ENCODE measurements around the gene EXD2.
"Not testable (repeated sequence)": the region's sequence is repeated elsewhere in the genome, so short reads cannot be mapped to it uniquely, and the experiment has no call there.

EXD2 gene

DNA sequence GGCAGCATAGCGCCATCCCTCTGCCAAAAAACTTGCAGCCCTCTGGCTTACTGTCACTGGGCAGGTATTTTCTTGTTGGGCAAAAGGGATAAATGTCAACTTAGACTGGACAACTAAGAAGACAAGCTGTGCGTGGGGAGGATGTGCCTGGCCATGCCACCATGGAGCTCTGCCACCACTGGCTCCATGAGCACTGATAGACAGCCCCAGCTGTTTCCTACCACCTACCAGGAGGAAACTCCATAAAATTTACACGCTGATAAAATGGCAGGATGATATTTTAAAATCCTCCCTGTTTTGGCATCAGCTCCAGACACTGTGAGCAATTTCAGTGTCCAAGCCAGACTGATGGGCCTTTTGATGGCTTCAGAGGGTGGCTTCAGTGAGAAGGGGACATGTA, 61.6 kb downstream of the EXD2 start:
- no peak for DNase-seq (ENCODE audit: low read depth)

- DNase-seq (ENCODE audit: low read depth) = no peak
These were observed 67.8 kb downstream of the EXD2 start for GRCh38 chr14:69259168-69259526.

DNA sequence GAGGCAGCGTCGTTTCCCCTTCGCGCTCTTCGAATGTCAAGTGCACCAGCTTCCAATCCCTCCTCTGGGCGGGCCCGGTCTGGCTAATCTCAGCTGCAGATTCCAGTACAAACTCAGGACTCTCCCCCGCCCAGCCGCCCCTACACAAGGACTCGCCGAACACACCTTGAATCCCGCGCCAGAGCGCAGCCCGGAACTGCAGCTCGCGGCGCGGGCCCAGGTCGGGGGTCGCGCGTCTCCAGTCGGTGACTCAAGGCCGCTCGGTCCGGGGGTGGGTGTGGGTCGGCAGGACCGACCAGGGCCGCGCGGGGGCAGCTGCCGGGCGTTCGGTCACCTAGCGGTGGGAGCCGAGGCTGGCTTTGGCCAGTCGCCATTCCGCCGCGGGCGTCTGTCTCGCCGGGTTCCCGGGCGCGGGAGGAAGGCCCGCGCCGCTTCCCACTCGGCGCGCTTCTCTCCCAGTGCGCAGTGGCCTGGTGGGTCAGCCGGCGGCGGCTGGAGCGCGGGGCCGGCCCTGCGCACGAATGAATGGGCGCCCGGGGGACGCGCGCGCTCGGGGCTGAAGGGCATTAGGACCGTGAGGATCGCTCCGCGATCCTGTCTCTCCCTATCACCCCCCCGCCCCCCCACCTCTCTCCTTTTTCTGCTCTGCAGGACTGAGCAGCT, 68.4 kb downstream of the EXD2 start, which contains the start of gene GALNT16:
Gene GALNT16 (plus strand): TSS at position 632 of the 663 bp plus-strand sequence. CDS start 133 bp downstream, outside the sequence.
- no peak for DNase-seq (ENCODE audit: low read depth)

DNA sequence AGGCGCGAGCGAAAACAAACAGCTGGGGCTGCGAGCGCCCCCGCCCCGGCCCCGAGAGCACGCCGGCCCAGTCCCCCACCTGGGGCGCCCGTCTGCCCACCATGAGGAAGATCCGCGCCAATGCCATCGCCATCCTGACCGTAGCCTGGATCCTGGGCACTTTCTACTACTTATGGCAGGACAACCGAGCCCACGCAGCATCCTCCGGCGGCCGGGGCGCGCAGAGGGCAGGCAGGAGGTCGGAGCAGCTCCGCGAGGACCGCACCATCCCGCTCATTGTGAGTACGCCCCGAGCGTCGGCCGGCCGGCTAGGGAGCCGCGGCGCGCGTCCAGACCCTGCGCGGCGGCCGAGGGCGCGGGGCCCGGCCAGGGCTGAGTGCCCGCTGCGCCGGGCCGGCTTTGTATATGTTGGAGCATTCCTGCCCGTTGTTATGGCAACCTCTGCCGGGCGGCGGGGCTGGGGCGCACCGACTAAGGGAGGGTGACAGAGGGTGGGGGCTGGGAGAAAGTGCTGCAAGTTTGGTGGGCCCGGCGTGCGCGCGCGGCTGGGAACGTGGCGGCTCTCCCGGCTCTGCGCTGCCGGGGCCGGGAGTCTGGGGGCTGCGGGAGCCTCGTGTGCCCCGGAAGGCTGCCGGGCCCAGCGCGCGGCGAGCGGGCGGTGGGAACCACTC, 69.0 kb downstream of the EXD2 start:
- DNase-seq (ENCODE audit: low read depth) = no peak

- DNase-seq (ENCODE audit: low read depth) = no peak
These were observed 69.7 kb downstream of the EXD2 start for GRCh38 chr14:69260861-69261564.

DNA sequence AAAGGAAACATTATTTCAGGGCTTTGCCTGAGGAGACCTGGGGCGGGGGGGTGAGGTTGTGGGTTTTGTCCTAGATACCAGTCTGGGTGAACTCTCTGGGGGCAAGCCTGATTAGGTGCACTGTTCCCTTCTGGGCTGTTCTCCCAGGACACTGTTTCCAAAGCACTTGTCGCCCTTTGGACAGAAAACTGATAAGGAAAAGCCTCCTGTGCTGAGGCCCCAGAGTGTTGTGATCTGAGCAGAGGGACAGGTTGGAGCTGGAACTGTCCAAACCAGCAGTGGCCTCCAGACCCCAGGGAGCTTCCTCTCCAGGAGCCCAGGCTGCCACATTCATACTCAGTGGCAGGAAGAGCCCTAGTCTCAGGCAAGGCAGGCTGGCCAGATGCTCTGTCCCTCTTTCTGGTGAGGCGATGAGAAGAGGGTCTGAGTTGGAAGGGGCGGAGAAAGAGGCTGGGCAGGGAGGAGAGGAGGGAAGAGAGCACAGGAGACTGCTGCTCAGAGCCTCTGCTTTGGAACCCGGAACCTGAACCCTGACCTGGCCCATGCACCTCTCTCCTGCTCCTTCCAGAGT, 70.5 kb downstream of the EXD2 start:
- no peak for DNase-seq (ENCODE audit: low read depth)

- DNase-seq (ENCODE audit: low read depth) = no peak
These were observed 71.2 kb downstream of the EXD2 start for GRCh38 chr14:69262516-69262915.

DNA sequence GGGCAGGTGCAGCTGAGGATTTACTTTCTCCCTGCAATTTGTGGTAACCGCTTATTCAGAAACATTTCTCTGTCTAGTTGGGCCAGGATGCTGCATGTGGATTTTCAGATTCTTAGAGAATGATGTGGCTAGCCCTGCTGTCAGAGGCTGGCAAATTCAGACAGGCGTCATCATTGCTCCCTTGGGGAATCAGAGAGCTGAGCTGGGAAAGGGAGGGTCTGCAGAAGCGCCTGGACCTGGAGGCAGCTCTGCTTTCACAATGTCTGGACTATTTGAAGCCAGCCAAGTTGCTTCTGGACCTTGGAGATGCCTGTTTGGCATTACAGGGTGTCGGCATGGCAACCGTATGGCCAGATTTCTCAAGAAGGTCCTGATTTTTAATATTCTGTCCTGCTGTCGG, 72.1 kb downstream of the EXD2 start:
- DNase-seq (ENCODE audit: low read depth) = peak; percentile 84

- no peak for DNase-seq (ENCODE audit: low read depth)
These were observed 72.5 kb downstream of the EXD2 start for GRCh38 chr14:69263771-69264170.

DNA sequence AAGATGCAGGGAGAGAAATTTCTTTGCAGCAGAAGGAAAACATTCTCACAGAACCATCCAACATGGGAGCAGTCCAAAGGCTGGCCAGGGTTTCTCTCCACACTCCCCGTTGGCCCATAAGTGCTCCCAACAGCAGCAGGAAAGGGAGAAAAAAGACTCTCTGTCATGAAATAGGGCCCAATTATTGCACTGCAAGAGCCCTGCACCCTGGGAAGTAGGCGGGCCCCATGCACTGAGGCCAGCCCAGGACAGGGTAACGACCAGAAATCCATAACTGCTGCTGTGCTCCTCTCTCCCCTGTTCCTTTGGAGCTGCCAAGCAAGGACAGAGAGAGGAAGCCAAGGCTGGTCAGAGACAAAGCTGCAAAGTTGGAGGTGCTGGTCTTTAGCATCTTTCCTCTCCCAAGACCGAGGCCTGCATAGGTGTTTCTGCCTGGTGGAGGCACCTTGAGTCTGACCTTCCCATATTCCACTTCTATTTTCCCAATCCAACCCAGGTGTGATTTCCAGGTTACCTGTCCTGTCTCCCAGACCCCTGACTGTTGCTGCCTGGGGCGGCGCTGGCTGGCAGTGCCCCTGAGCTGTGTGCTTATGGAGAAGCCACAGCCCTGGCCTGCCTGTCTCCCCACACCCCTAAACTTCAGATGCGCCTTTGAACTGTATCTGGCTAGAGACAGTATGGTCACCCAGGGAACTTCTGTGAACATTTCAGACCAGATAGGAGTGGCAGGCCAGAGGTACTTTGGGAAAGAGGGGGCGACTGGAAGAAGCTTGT, 75.5 kb downstream of the EXD2 start:
- no peak for DNase-seq (ENCODE audit: low read depth)

DNA sequence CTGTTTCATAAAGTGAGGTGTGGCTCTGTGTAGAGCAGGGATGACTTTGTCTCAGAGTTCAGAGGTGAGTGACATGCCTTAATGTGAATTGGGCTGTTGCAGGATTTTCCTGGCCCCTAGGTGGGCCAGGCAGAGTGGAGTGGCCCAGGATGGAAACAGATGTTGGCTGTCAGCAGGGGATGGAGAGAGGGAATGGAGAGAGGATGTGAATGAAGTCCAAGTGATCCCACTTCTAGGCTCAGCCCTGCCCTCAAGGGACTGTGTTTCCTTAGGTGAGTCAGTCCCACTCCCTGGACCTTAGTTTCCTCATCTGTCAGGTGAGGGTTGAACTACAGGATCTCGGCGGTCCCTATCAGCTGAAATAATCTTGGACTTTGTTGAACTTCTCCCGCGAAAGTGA, 76.2 kb downstream of the EXD2 start:
- no peak for DNase-seq (ENCODE audit: low read depth)

GRCh38 chr14:69268223-69268622, 76.9 kb downstream of the EXD2 start:
- peak; percentile 37 for DNase-seq (ENCODE audit: low read depth)

GRCh38 chr14:69268763-69269162, 77.5 kb downstream of the EXD2 start:
- DNase-seq (ENCODE audit: low read depth) = peak; percentile 57

DNA sequence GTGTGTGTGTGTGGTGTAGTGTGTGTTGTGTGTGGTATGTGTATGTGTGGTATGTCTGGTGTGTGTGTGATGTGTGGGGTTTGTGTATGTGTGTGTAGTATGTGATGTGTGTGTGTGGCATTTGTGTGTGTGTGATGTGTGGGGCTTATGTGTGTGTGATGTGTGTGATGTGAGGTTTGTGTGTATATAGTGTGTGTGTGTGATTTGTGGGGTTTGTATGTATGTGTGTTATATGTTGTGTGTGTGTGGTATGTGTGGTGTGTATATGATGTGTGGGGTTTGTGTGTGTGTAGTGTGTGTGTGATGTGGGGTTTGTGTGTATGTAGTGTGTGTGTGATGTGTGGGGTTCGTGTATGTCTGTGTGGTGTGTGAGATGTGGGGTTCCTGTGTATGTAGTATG, 78.1 kb downstream of the EXD2 start:
- no peak for DNase-seq (ENCODE audit: low read depth)

DNA sequence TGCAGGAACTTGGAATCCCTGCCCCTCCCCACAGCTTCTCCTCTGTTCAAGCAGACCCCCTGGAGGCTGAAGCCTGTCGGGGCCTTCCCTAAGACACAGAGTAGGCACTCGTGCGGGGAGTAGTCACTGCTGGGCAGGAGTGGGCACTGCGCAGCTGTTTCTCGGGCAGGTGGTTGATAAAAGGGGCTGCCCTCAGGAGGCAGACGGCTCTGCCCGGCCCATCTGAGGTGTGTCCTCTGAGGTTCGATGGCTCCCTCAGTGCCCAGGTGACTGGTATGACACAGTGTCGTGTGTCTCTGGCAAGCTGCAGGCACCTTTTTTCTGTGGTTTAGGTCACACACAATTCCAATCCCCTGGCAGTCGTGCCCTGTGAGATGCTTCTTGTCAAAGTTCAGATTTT, 78.8 kb downstream of the EXD2 start:
- no peak for DNase-seq (ENCODE audit: low read depth)

- DNase-seq (ENCODE audit: low read depth) = no peak
These were observed 79.8 kb downstream of the EXD2 start for GRCh38 chr14:69270795-69271708.

DNA sequence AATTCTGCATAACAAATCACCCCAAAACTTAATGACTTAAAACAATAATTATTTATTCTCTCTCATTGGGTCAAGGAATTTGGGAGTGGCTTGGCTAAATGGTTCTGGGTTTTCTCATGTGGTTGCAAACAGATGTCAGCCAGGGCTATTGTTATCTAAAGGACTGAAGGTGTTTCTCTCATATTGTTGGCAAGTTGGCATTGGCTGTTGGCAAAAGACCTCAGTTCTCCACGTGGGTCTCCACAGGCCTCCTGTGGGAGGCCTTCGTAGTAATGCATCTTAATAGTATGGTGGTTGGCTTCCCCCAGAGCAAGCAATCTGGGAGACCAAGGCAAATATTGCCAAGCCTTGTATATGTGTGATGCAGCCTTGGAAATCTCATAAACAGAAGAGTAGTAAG, 83.0 kb downstream of the EXD2 start:
- no peak for DNase-seq (ENCODE audit: low read depth)

DNA sequence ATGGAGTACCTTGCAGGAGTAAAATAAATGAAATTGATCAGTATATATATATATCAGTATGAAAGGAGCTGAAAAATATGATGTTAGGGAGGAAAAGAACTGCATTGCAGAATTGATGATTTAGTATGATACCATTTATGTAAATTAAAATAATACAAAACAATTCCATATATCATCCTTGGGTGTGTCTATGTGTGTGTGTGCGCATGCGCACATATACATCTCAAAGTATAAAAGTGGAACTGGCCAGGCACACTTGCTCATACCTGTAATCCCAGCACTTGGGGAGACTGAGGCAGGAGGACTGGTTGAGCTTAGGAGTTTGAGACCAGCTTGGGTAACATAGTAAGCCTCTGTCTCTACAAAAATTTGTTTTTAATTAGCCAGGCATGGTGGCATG, 84.0 kb downstream of the EXD2 start:
- no peak for DNase-seq (ENCODE audit: low read depth)

- DNase-seq (ENCODE audit: low read depth) = not testable (repeated sequence)
These were observed 86.1 kb downstream of the EXD2 start for GRCh38 chr14:69277356-69277755.

GRCh38 chr14:69280746-69281291, 89.5 kb downstream of the EXD2 start:
- DNase-seq (ENCODE audit: low read depth) = no peak
